ENCODE data around the gene PPP2R2C. TPM values are rescaled to one million over a fixed set of nuclear protein-coding genes. Genes with fewer than 3 reads are reported as not detected.

PPP2R2C gene
- total RNA-seq, 2 experiments from 2014 or later, result not detected

- H3K27ac ChIP-seq (ENCODE audit: low read depth, low read length, poor library complexity, severe bottlenecking), result no peak overlapping the region
- no peak for TF ChIP-seq EZH2phosphoT487 (IDR thresholded peaks at IDR 0.05; ENCODE audit: borderline replicate concordance, low read depth, low read length)
- TF ChIP-seq CTCF (conservative IDR thresholded peaks at IDR 0.05; ENCODE audit: low read length), result no peak
Measured at GRCh38 chr4:6386091-6386490, 86.3 kb downstream of the PPP2R2C start.

GRCh38 chr4:6385288-6385687, 87.1 kb downstream of the PPP2R2C start:
- no peak for DNase-seq (ENCODE audit: low spot score)
- Histone ChIP-seq H3K4me3 (ENCODE audit: low read depth, low read length, poor library complexity, severe bottlenecking) (no peak overlapping the region), H3K9me2 (ENCODE audit: insufficient read depth, low read length) (no peaks in the 10 kb centered on the region), H4K20me1 (ENCODE audit: insufficient read depth, low read length) (no peaks in the 10 kb centered on the region), H3K79me2 (ENCODE audit: insufficient read depth, low read depth, low read length) (no peaks in the 10 kb centered on the region), H3K4me1 (ENCODE audit: insufficient read depth, low read length, poor library complexity, severe bottlenecking) (no peaks in the 10 kb centered on the region), H3K4me2 (ENCODE audit: low read length) (no peak overlapping the region), H3K27ac (ENCODE audit: low read depth, low read length, poor library complexity, severe bottlenecking) (no peak overlapping the region), H3K9me3 (ENCODE audit: low read length) (no peaks in the 10 kb centered on the region), H2AFZ (ENCODE audit: low read length) (no peak overlapping the region), H3K36me3 (ENCODE audit: insufficient read depth, low read length) (no peaks in the 10 kb centered on the region)
- intact Hi-C loops (cut with micrococcal nuclease; ENCODE audit: unreplicated experiment), result no loop called here
- BruUV-seq (replicated peaks), result no TSS peak
- TF ChIP-seq EZH2phosphoT487 (IDR thresholded peaks at IDR 0.05; ENCODE audit: borderline replicate concordance, low read depth, low read length), result no peak
- CTCF ChIA-PET (ENCODE audit: unreplicated experiment), result no interaction called here
- POLR2A ChIA-PET, result no interaction called here

More at GRCh38 chr4:6386091-6386490, 86.3 kb downstream of the PPP2R2C start:
- no TSS peak for BruUV-seq (replicated peaks)
- Histone ChIP-seq H3K9me2 (ENCODE audit: insufficient read depth, low read length) (no peaks in the 10 kb centered on the region), H4K20me1 (ENCODE audit: insufficient read depth, low read length) (no peaks in the 10 kb centered on the region), H3K4me2 (ENCODE audit: low read length) (no peak overlapping the region), H3K36me3 (ENCODE audit: insufficient read depth, low read length) (no peaks in the 10 kb centered on the region), H3K4me1 (ENCODE audit: insufficient read depth, low read length, poor library complexity, severe bottlenecking) (no peaks in the 10 kb centered on the region), H2AFZ (ENCODE audit: low read length) (no peak overlapping the region), H3K4me3 (ENCODE audit: low read depth, low read length, poor library complexity, severe bottlenecking) (no peak overlapping the region), H3K79me2 (ENCODE audit: insufficient read depth, low read depth, low read length) (no peaks in the 10 kb centered on the region), H3K9me3 (ENCODE audit: low read length) (no peaks in the 10 kb centered on the region)
- ChIA-PET POLR2A (no interaction called here), CTCF (ENCODE audit: unreplicated experiment) (no interaction called here)
- intact Hi-C loops (cut with micrococcal nuclease; ENCODE audit: unreplicated experiment), result no loop called here
- no peak for DNase-seq (ENCODE audit: low spot score)

GRCh38 chr4:6384541-6384940, 87.9 kb downstream of the PPP2R2C start:
- Histone ChIP-seq H3K27ac (ENCODE audit: low read depth, low read length, poor library complexity, severe bottlenecking) (no peak overlapping the region), H3K79me2 (ENCODE audit: insufficient read depth, low read depth, low read length) (no peaks in the 10 kb centered on the region), H3K4me1 (ENCODE audit: insufficient read depth, low read length, poor library complexity, severe bottlenecking) (no peaks in the 10 kb centered on the region), H4K20me1 (ENCODE audit: insufficient read depth, low read length) (no peaks in the 10 kb centered on the region), H3K4me3 (ENCODE audit: low read depth, low read length, poor library complexity, severe bottlenecking) (no peak overlapping the region), H2AFZ (ENCODE audit: low read length) (no peak overlapping the region), H3K9me3 (ENCODE audit: low read length) (no peaks in the 10 kb centered on the region), H3K36me3 (ENCODE audit: insufficient read depth, low read length) (no peaks in the 10 kb centered on the region), H3K9me2 (ENCODE audit: insufficient read depth, low read length) (no peaks in the 10 kb centered on the region), H3K4me2 (ENCODE audit: low read length) (no peak overlapping the region)
- CTCF ChIA-PET (ENCODE audit: unreplicated experiment), result no interaction called here
- no peak for DNase-seq (ENCODE audit: low spot score)
- POLR2A ChIA-PET, result interaction anchor here (0.6 kb wide), 1 partner anchor 399 kb away, joined by 5 read pairs; no protein-coding TSS in a partner anchor
- intact Hi-C loops (cut with micrococcal nuclease; ENCODE audit: unreplicated experiment), result no loop called here
- TF ChIP-seq CTCF (conservative IDR thresholded peaks at IDR 0.05; ENCODE audit: low read length), result no peak
- no peak for TF ChIP-seq EZH2phosphoT487 (IDR thresholded peaks at IDR 0.05; ENCODE audit: borderline replicate concordance, low read depth, low read length)
- no TSS peak for BruUV-seq (replicated peaks)

Data from OCI-LY7 (cell line).